GM23248 (cell line): ENCODE results near the gene DCUN1D4. TPM values are rescaled to one million over a fixed set of nuclear protein-coding genes. Genes with fewer than 3 reads are reported as not detected.

ENCODE experiments used
- DNase-seq: peaks from one replicate; pipeline ENCODE4 v3.0.0-alpha.2; 2015
- H2AFZ ChIP-seq: fragments of 200-600 bp; sonication (generic); 2 replicates; pipeline ENCODE4 v1.6.1; 2016; ENCODE audit warnings: antibody characterized with exemption
- H3F3A ChIP-seq: fragments of 200-600 bp; sonication (generic); 2 replicates; pipeline ENCODE4 v1.6.1; 2016; ENCODE audit warnings: mild to moderate bottlenecking, antibody characterized with exemption, mixed run types; ENCODE audit not compliant: insufficient read depth
- H3K27ac ChIP-seq: fragments of 200-600 bp; sonication (generic); 2 replicates; pipeline ENCODE4 v1.5.1; 2016; ENCODE audit warnings: mild to moderate bottlenecking
- H3K27me3 ChIP-seq: fragments of 200-600 bp; sonication (generic); replicated peaks from 2 replicates; pipeline ENCODE4 v1.6.1; 2016; ENCODE audit warnings: mild to moderate bottlenecking; ENCODE audit not compliant: insufficient read depth
- H3K36me3 ChIP-seq: fragments of 200-600 bp; sonication (generic); 2 replicates; pipeline ENCODE4 v1.6.1; 2016; ENCODE audit warnings: low read depth, mild to moderate bottlenecking
- H3K4me1 ChIP-seq: fragments of 200-600 bp; sonication (generic); 2 replicates; pipeline ENCODE4 v1.6.1; 2016; ENCODE audit warnings: mild to moderate bottlenecking; ENCODE audit not compliant: insufficient read depth
- H3K4me2 ChIP-seq: fragments of 200-600 bp; sonication (generic); one replicate; pipeline ENCODE4 v1.6.1; 2016; ENCODE audit warnings: mild to moderate bottlenecking; ENCODE audit not compliant: unreplicated experiment
- H3K4me3 ChIP-seq: fragments of 200-600 bp; sonication (generic); 2 replicates; pipeline ENCODE4 v1.5.1; 2016; ENCODE audit warnings: mild to moderate bottlenecking
- H3K79me2 ChIP-seq: fragments of 200-600 bp; sonication (generic); 2 replicates; pipeline ENCODE4 v1.6.1; 2016; ENCODE audit warnings: mild to moderate bottlenecking; ENCODE audit not compliant: insufficient read depth
- H3K9ac ChIP-seq: fragments of 200-600 bp; sonication (generic); 2 replicates; pipeline ENCODE4 v1.6.1; 2016; ENCODE audit warnings: mild to moderate bottlenecking
- H3K9me2 ChIP-seq: fragments of 200-600 bp; sonication (generic); 2 replicates; pipeline ENCODE4 v1.6.1; 2016; ENCODE audit warnings: mixed run types, mild to moderate bottlenecking, moderate library complexity; ENCODE audit not compliant: insufficient read depth
- H3K9me3 ChIP-seq: fragments of 200-600 bp; sonication (generic); one replicate; pipeline ENCODE4 v1.6.1; 2017; ENCODE audit warnings: low read depth
- H4K20me1 ChIP-seq: fragments of 200-600 bp; sonication (generic); 2 replicates; pipeline ENCODE4 v1.6.0; 2016; ENCODE audit not compliant: insufficient read depth
- EZH2 ChIP-seq: fragments of 200-600 bp; sonication (generic); IDR thresholded peaks from 2 replicates; pipeline ENCODE4 v1.6.1; 2018; ENCODE audit warnings: antibody characterized with exemption, mild to moderate bottlenecking; ENCODE audit not compliant: insufficient read depth, poor library complexity, severe bottlenecking
- EZH2phosphoT487 ChIP-seq: fragments of 200-600 bp; sonication (generic); IDR thresholded peaks from 2 replicates; pipeline ENCODE4 v1.6.1; 2018; ENCODE audit warnings: antibody characterized with exemption, moderate library complexity, mild to moderate bottlenecking, low read depth; ENCODE audit not compliant: insufficient read depth
- WGBS, 2 experiments: methylation state at CpG; one replicate each; pipeline ENCODE4 v1.1.6; 2015 to 2017; ENCODE audit warnings: low lambda C conversion rate in 2 of 2, low coverage in 1 of 2; ENCODE audit errors: missing lambda C conversion rate in 2 of 2; 5-methylcytosine and 5-hydroxymethylcytosine counted together
- in situ Hi-C: fragments of 300-500 bp; cut with MboI; formaldehyde crosslinking; loops from 2 replicates; pipeline ENCODE4 v1.15.0; 2020
- polyA plus RNA-seq: library from polyadenylated mRNA; unstranded; fragments of >200 nt; fragmentation: Nextera tagmentation; extraction: Ambion mirVana; gene quantifications from 2 replicates; pipeline ENCODE4 v1.2.1, GENCODE V29; 2016
- total RNA-seq: library from RNA; depleted of rRNA; stranded (reverse); fragments of >200 nt; shearing (Covaris generic); gene quantifications from 2 replicates; pipeline ENCODE4 v1.2.3, GENCODE V29; 2014

DCUN1D4 gene
- total and polyA plus RNA-seq, 2 experiments from 2014 or later = 33.2 to 46.8 TPM

GRCh38 chr4:51868449-51868847, 25.5 kb downstream of the DCUN1D4 start:
- H2AFZ ChIP-seq = no peak overlapping the region
- no peaks in the 10 kb centered on the region for H3K27me3 ChIP-seq
- no peaks in the 10 kb centered on the region for H3F3A ChIP-seq
- TF ChIP-seq EZH2 (no peak), EZH2phosphoT487 (no peak)
- 0 out of 2 replicates have a peak, but pooled peaks cover 10% of the 10 kb centered on the region for H3K4me1 ChIP-seq
- in situ Hi-C loops = no loop called here
- no peak overlapping the region for H3K4me2 ChIP-seq
- no peak overlapping the region for H3K27ac ChIP-seq
- no peaks in the 10 kb centered on the region for H3K9me2 ChIP-seq
- peaks cover 32% of the 10 kb centered on the region for H3K36me3 ChIP-seq
- WGBS, 2 experiments = 93 to 98% methylated on average over 2 of the region's 2 CpGs
- H3K9me3 ChIP-seq = no peaks in the 10 kb centered on the region
- peaks cover 14% of the 10 kb centered on the region for H3K79me2 ChIP-seq
- H4K20me1 ChIP-seq = 0 out of 2 replicates have a peak, but pooled peaks cover 3% of the 10 kb centered on the region
- no peak overlapping the region for H3K9ac ChIP-seq
- DNase-seq = no peak
- H3K4me3 ChIP-seq = no peak overlapping the region

GRCh38 chr4:51870441-51871188, 27.7 kb downstream of the DCUN1D4 start:
- H4K20me1 ChIP-seq = 0 out of 2 replicates have a peak, but pooled peaks cover 3% of the 10 kb centered on the region
- WGBS, 2 experiments = 94 to 99% methylated on average over 3 of the region's 3 CpGs
- no peaks in the 10 kb centered on the region for H3K27me3 ChIP-seq
- H2AFZ ChIP-seq = no peak overlapping the region
- H3K79me2 ChIP-seq = peaks cover 10% of the 10 kb centered on the region; the same call in 1 of the 2 replicates
- H3K9ac ChIP-seq = no peak overlapping the region
- H3K4me1 ChIP-seq = 0 out of 2 replicates have a peak, but pooled peaks cover 10% of the 10 kb centered on the region
- in situ Hi-C loops = no loop called here
- no peaks in the 10 kb centered on the region for H3K9me3 ChIP-seq
- TF ChIP-seq EZH2 = no peak
- TF ChIP-seq EZH2phosphoT487 = no peak
- no peaks in the 10 kb centered on the region for H3K9me2 ChIP-seq
- no peak overlapping the region for H3K4me2 ChIP-seq
- no peaks in the 10 kb centered on the region for H3F3A ChIP-seq
- H3K27ac ChIP-seq = no peak overlapping the region
- peak; percentile 13 for DNase-seq
- H3K36me3 ChIP-seq = peaks cover 34% of the 10 kb centered on the region
- no peak overlapping the region for H3K4me3 ChIP-seq

- H3K79me2 ChIP-seq = peaks cover 10% of the 10 kb centered on the region; the same call in 1 of the 2 replicates
- H3K4me2 ChIP-seq = no peak overlapping the region
- H3K9me3 ChIP-seq = no peaks in the 10 kb centered on the region
- no peak overlapping the region for H3K27ac ChIP-seq
- H2AFZ ChIP-seq = no peak overlapping the region
- in situ Hi-C loops = no loop called here
- 93 to 95% methylated on average over 9 of the region's 9 CpGs for WGBS, 2 experiments
- DNase-seq = no peak
- H3K36me3 ChIP-seq = peaks cover 41% of the 10 kb centered on the region
- TF ChIP-seq EZH2phosphoT487 (no peak), EZH2 (no peak)
- H3K4me1 ChIP-seq = 0 out of 2 replicates have a peak, but pooled peaks cover 10% of the 10 kb centered on the region
- no peaks in the 10 kb centered on the region for H3F3A ChIP-seq
- no peak overlapping the region for H3K4me3 ChIP-seq
- H3K9ac ChIP-seq = no peak overlapping the region
- no peaks in the 10 kb centered on the region for H3K27me3 ChIP-seq
- no peaks in the 10 kb centered on the region for H3K9me2 ChIP-seq
- 0 out of 2 replicates have a peak, but pooled peaks cover 3% of the 10 kb centered on the region for H4K20me1 ChIP-seq
Measured at GRCh38 chr4:51872283-51872997, 29.5 kb downstream of the DCUN1D4 start.

GRCh38 chr4:51874551-51874950, 31.6 kb downstream of the DCUN1D4 start:
- Histone ChIP-seq H3F3A (no peaks in the 10 kb centered on the region), H3K79me2 (peaks cover 10% of the 10 kb centered on the region; the same call in 1 of the 2 replicates), H3K9me2 (no peaks in the 10 kb centered on the region), H3K9ac (no peak overlapping the region), H3K27ac (no peak overlapping the region), H3K9me3 (no peaks in the 10 kb centered on the region), H3K36me3 (peaks cover 59% of the 10 kb centered on the region), H3K4me3 (no peak overlapping the region), H3K27me3 (no peaks in the 10 kb centered on the region), H3K4me2 (no peak overlapping the region), H2AFZ (no peak overlapping the region), H4K20me1 (0 out of 2 replicates have a peak, but pooled peaks cover 3% of the 10 kb centered on the region), H3K4me1 (0 out of 2 replicates have a peak, but pooled peaks cover 4% of the 10 kb centered on the region)
- DNase-seq = no peak
- WGBS, 2 experiments = 94 to 97% methylated on average over 6 of the region's 6 CpGs
- in situ Hi-C loops = no loop called here
- TF ChIP-seq EZH2 (no peak), EZH2phosphoT487 (no peak)
